Measurements from ENCODE around the gene C6orf47. TPM values are rescaled to one million over a fixed set of nuclear protein-coding genes. Genes with fewer than 3 reads are reported as not detected.
A peak's percentile ranks its signal among the peaks of the same experiment; 100 is the strongest.

The C6orf47 gene
- total and polyA plus RNA-seq, 2 experiments from 2014 or later: 19.4 to 20.3 TPM

DNA sequence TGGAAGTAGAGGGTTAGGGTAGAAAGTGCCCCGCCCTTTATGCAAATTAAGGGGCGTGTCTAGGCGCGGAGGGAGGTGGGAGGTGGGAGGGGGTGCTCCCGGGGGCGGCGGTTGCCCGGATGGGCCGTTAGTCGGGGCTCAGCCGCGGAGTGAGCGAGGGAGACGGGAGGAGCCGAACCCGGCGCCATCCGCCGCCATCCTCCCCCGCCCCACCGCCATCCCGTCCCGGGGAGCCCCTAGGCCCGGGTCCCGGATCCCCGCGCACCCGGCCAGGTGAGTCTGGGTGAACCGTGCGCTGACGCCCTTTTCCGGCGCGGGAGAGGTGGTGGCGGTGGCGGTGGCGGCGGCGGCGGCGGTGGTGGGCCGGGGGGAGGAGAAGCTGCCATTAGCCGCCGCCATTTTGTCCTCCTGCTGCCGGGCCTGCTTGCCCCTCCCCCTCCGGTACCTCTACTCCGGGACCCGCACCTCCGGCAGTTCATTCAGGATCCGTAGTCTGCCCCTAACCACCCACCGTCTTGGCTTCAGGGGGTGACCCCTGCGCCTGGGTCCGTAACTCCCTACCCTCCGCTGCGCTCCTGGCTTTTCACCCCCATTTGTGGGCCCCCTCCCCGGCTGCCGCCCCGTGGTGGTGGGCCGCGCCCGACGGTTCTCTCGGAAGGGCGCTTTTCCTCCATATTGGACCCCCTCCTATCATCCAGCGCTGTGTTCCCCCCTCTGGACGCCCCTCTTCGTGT lies 39.8 kb downstream of the C6orf47 start, which contains the start of gene PRRC2A:
Gene PRRC2A, plus strand, starts transcription at position 130 of the 734 bp plus-strand sequence. CDS start 2,075 bp downstream, outside the sequence.
- Histone ChIP-seq H3K9me2 (ENCODE audit: insufficient read depth) (no peaks in the 10 kb centered on the region), H3K27me3 (replicated peaks; ENCODE audit: insufficient read depth) (no peaks in the 10 kb centered on the region), H3K79me2 (ENCODE audit: insufficient read depth) (peaks cover 52% of the 10 kb centered on the region), H3K4me2 (ENCODE audit: unreplicated experiment) (peak within 1 kb of the TSS; percentile 99), H3F3A (ENCODE audit: insufficient read depth) (peaks cover 20% of the 10 kb centered on the region), H3K36me3 (ENCODE audit: low read depth) (peaks cover 27% of the 10 kb centered on the region), H4K20me1 (ENCODE audit: insufficient read depth) (peaks cover 7% of the 10 kb centered on the region; the same call in 1 of the 2 replicates), H3K27ac (peak within 1 kb of the TSS; percentile 97), H3K4me3 (peak within 1 kb of the TSS; percentile 95), H3K9ac (peak within 1 kb of the TSS; percentile 99), H3K4me1 (ENCODE audit: insufficient read depth) (0 out of 2 replicates have a peak, but pooled peaks cover 14% of the 10 kb centered on the region), H3K9me3 (ENCODE audit: low read depth) (no peaks in the 10 kb centered on the region), H2AFZ (peak within 1 kb of the TSS; percentile 78)
- in situ Hi-C loops (cut with MboI): no loop called here
- no peak for TF ChIP-seq EZH2 (IDR thresholded peaks at IDR 0.05; ENCODE audit: insufficient read depth, poor library complexity, severe bottlenecking)
- TF ChIP-seq EZH2phosphoT487 (IDR thresholded peaks at IDR 0.05; ENCODE audit: insufficient read depth, low read depth): no peak
- WGBS, 2 experiments (ENCODE audit: low coverage in 1 of 2, low lambda C conversion rate in 2 of 2, missing lambda C conversion rate in 2 of 2): 1% methylated on average over 14 to 63 of the region's 67 CpGs
- peak; percentile 88 for DNase-seq

- Histone ChIP-seq H3K4me1 (ENCODE audit: insufficient read depth) (0 out of 2 replicates have a peak, but pooled peaks cover 14% of the 10 kb centered on the region), H3K27ac (peak overlapping the region; percentile 97), H3K4me3 (peak overlapping the region; percentile 95), H2AFZ (peak overlapping the region; percentile 78), H3F3A (ENCODE audit: insufficient read depth) (peaks cover 20% of the 10 kb centered on the region), H3K27me3 (replicated peaks; ENCODE audit: insufficient read depth) (no peaks in the 10 kb centered on the region), H3K9me2 (ENCODE audit: insufficient read depth) (no peaks in the 10 kb centered on the region), H3K79me2 (ENCODE audit: insufficient read depth) (peaks cover 45% of the 10 kb centered on the region), H4K20me1 (ENCODE audit: insufficient read depth) (peaks cover 7% of the 10 kb centered on the region; the same call in 1 of the 2 replicates), H3K36me3 (ENCODE audit: low read depth) (peaks cover 20% of the 10 kb centered on the region), H3K9ac (peak overlapping the region; percentile 99), H3K9me3 (ENCODE audit: low read depth) (no peaks in the 10 kb centered on the region), H3K4me2 (ENCODE audit: unreplicated experiment) (peak overlapping the region; percentile 99)
- in situ Hi-C loops (cut with MboI): no loop called here
- WGBS, 2 experiments (ENCODE audit: low coverage in 1 of 2, low lambda C conversion rate in 2 of 2, missing lambda C conversion rate in 2 of 2): 0 to 1% methylated on average over 34 to 50 of the region's 50 CpGs
- TF ChIP-seq EZH2phosphoT487 (IDR thresholded peaks at IDR 0.05; ENCODE audit: insufficient read depth, low read depth): no peak
- no peak for TF ChIP-seq EZH2 (IDR thresholded peaks at IDR 0.05; ENCODE audit: insufficient read depth, poor library complexity, severe bottlenecking)
- DNase-seq: peak; percentile 100
These were observed 40.6 kb downstream of the C6orf47 start for GRCh38 chr6:31619805-31620585.

DNA sequence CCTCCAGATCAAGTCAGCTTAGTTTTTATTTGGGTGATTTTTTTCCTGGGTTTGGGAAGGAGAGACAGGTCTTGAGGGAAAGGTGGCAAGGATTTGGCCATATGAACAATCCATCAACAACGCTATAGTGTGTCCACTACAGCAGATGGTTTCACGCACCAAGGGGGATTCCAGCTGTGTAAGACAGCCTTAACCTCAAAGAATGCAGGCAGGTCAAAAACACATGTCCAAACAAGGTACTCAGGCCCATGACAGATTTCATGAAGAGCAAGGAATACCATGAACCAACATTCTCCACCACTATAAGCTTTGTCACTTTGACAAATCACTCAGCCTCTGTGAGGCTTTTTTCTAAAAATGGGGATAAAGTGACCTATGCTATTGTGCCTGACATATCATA lies 43.6 kb downstream of the C6orf47 start:
- no peaks in the 10 kb centered on the region for H3K27me3 ChIP-seq (replicated peaks; ENCODE audit: insufficient read depth)
- no peak overlapping the region for H3K27ac ChIP-seq
- TF ChIP-seq EZH2 (IDR thresholded peaks at IDR 0.05; ENCODE audit: insufficient read depth, poor library complexity, severe bottlenecking): no peak
- no peak for TF ChIP-seq EZH2phosphoT487 (IDR thresholded peaks at IDR 0.05; ENCODE audit: insufficient read depth, low read depth)
- no peak overlapping the region for H3K4me3 ChIP-seq
- no peak overlapping the region for H2AFZ ChIP-seq
- H4K20me1 ChIP-seq (ENCODE audit: insufficient read depth): no peaks in the 10 kb centered on the region
- H3K36me3 ChIP-seq (ENCODE audit: low read depth): no peaks in the 10 kb centered on the region
- H3K79me2 ChIP-seq (ENCODE audit: insufficient read depth): peaks cover 15% of the 10 kb centered on the region
- H3K9me2 ChIP-seq (ENCODE audit: insufficient read depth): no peaks in the 10 kb centered on the region
- no peak for DNase-seq
- in situ Hi-C loops (cut with MboI): no loop called here
- H3K4me2 ChIP-seq (ENCODE audit: unreplicated experiment): no peak overlapping the region
- no peaks in the 10 kb centered on the region for H3K9me3 ChIP-seq (ENCODE audit: low read depth)
- WGBS, 2 experiments (ENCODE audit: low coverage in 1 of 2, low lambda C conversion rate in 2 of 2, missing lambda C conversion rate in 2 of 2): 73 to 75% methylated on average over 2 of the region's 2 CpGs
- peaks cover 19% of the 10 kb centered on the region for H3F3A ChIP-seq (ENCODE audit: insufficient read depth)
- no peak overlapping the region for H3K9ac ChIP-seq
- 0 out of 2 replicates have a peak, but pooled peaks cover 4% of the 10 kb centered on the region for H3K4me1 ChIP-seq (ENCODE audit: insufficient read depth)

GRCh38 chr6:31615748-31616147 lies 44.8 kb downstream of the C6orf47 start:
- Histone ChIP-seq H3K9ac (no peak overlapping the region), H3K4me2 (ENCODE audit: unreplicated experiment) (no peak overlapping the region), H3K9me3 (ENCODE audit: low read depth) (no peaks in the 10 kb centered on the region), H4K20me1 (ENCODE audit: insufficient read depth) (no peaks in the 10 kb centered on the region), H3K27me3 (replicated peaks; ENCODE audit: insufficient read depth) (no peaks in the 10 kb centered on the region), H3K79me2 (ENCODE audit: insufficient read depth) (peaks cover 2% of the 10 kb centered on the region), H3K4me3 (no peak overlapping the region), H3K4me1 (ENCODE audit: insufficient read depth) (no peaks in the 10 kb centered on the region), H3K27ac (no peak overlapping the region), H3F3A (ENCODE audit: insufficient read depth) (peaks cover 10% of the 10 kb centered on the region), H3K9me2 (ENCODE audit: insufficient read depth) (no peaks in the 10 kb centered on the region), H3K36me3 (ENCODE audit: low read depth) (no peaks in the 10 kb centered on the region), H2AFZ (no peak overlapping the region)
- in situ Hi-C loops (cut with MboI): no loop called here
- WGBS, 2 experiments (ENCODE audit: low coverage in 1 of 2, low lambda C conversion rate in 2 of 2, missing lambda C conversion rate in 2 of 2): 54 to 58% methylated on average over 7 of the region's 7 CpGs
- no peak for TF ChIP-seq EZH2phosphoT487 (IDR thresholded peaks at IDR 0.05; ENCODE audit: insufficient read depth, low read depth)
- TF ChIP-seq EZH2 (IDR thresholded peaks at IDR 0.05; ENCODE audit: insufficient read depth, poor library complexity, severe bottlenecking): no peak
- no peak for DNase-seq

All from GM23248 (cell line).